HEK293 (cell line): ENCODE data around the gene BLOC1S5.

Experiments
- CTCF ChIA-PET: fragments of 350-600 bp; formaldehyde crosslinking; extraction: SDS; loops from one replicate; lab custom pipeline; 2021; ENCODE audit warnings: antibody characterized with exemption; lab: Yijun Ruan, JAX
- POLR2A ChIA-PET: fragments of 300-600 bp; formaldehyde crosslinking; extraction: SDS; loops from one replicate; lab custom pipeline; 2020; ENCODE audit warnings: antibody characterized with exemption, inconsistent platforms; lab: Yijun Ruan, JAX
- H3K27ac ChIP-seq: fragments of 200-500 bp; sonication (Bioruptor generic); 2 replicates; pipeline ENCODE4 v1.5.1; 2014; ENCODE audit warnings: low read depth, low read length, control low read depth, inconsistent platforms; ENCODE audit errors: extremely low read depth
- H3K36me3 ChIP-seq, 2 experiments: fragments of 200-500 bp in 1 of 2; sonication (Bioruptor generic) in 1 of 2; 1 replicate in 1 of 2; 2 replicates in 1 of 2; pipeline ENCODE4 v1.5.1; 2014 to 2017; ENCODE audit warnings: inconsistent platforms in 2 of 2, low read length in 2 of 2; ENCODE audit not compliant: control insufficient read depth in 2 of 2, insufficient read depth in 1 of 2
- H3K4me1 ChIP-seq: fragments of 200-500 bp; sonication (Bioruptor generic); 2 replicates; pipeline ENCODE4 v1.5.1; 2014; ENCODE audit warnings: mild to moderate bottlenecking, low read length, inconsistent platforms; ENCODE audit not compliant: control insufficient read depth, insufficient read depth
- H3K4me3 ChIP-seq: 2 replicates; pipeline ENCODE4 v1.5.1; 2011; ENCODE audit warnings: low read depth, mild to moderate bottlenecking, control low read depth, low read length, moderate library complexity
- H3K9me3 ChIP-seq: fragments of 200-500 bp; sonication (Bioruptor generic); 2 replicates; pipeline ENCODE4 v1.5.1; 2014; ENCODE audit warnings: low read depth, low read length, inconsistent platforms; ENCODE audit not compliant: control insufficient read depth, insufficient read depth
- MYNN ChIP-seq: fragments of 450-650 bp; formaldehyde crosslinking; IDR thresholded peaks from 2 replicates; pipeline ENCODE4 v1.5.1; 2016; ENCODE audit warnings: missing biosample characterization, missing genetic modification characterization, borderline replicate concordance
- ZNF157 ChIP-seq: fragments of 450-650 bp; formaldehyde crosslinking; IDR thresholded peaks from 2 replicates; pipeline ENCODE4 v1.5.1; 2016; ENCODE audit warnings: missing biosample characterization, missing genetic modification characterization
- ZNF184 ChIP-seq: fragments of 450-650 bp; IDR thresholded peaks from 2 replicates; pipeline ENCODE4 v1.5.1; 2018; ENCODE audit warnings: missing biosample characterization, mild to moderate bottlenecking, missing genetic modification characterization
- ZNF394 ChIP-seq: fragments of 450-650 bp; formaldehyde crosslinking; IDR thresholded peaks from 2 replicates; pipeline ENCODE4 v1.5.1; 2016; ENCODE audit warnings: missing biosample characterization, missing genetic modification characterization, mild to moderate bottlenecking, moderate library complexity, borderline replicate concordance
- ZNF549 ChIP-seq: fragments of 450-650 bp; IDR thresholded peaks from 2 replicates; pipeline ENCODE4 v1.5.1; 2018; ENCODE audit warnings: missing biosample characterization, missing genetic modification characterization, mild to moderate bottlenecking, inconsistent platforms, moderate library complexity
- ZNF585B ChIP-seq: fragments of 450-650 bp; formaldehyde crosslinking; IDR thresholded peaks from 2 replicates; pipeline ENCODE4 v1.5.1; 2016; ENCODE audit warnings: missing biosample characterization, missing genetic modification characterization
- ZNF610 ChIP-seq: fragments of 450-650 bp; formaldehyde crosslinking; IDR thresholded peaks from 2 replicates; pipeline ENCODE4 v1.5.1; 2016; ENCODE audit warnings: missing biosample characterization, missing genetic modification characterization, borderline replicate concordance
- ZNF629 ChIP-seq: fragments of 450-650 bp; formaldehyde crosslinking; IDR thresholded peaks from 2 replicates; pipeline ENCODE4 v1.5.1; 2017; ENCODE audit warnings: missing biosample characterization, missing genetic modification characterization
- ZNF707 ChIP-seq: fragments of 450-650 bp; formaldehyde crosslinking; IDR thresholded peaks from 2 replicates; pipeline ENCODE4 v1.5.1; 2016; ENCODE audit warnings: missing biosample characterization, missing genetic modification characterization
- ZSCAN18 ChIP-seq: fragments of 450-650 bp; formaldehyde crosslinking; IDR thresholded peaks from 2 replicates; pipeline ENCODE4 v1.5.1; 2016; ENCODE audit warnings: missing biosample characterization, missing genetic modification characterization
- ZSCAN5A ChIP-seq: fragments of 450-650 bp; formaldehyde crosslinking; IDR thresholded peaks from 2 replicates; pipeline ENCODE4 v1.5.1; 2016; ENCODE audit warnings: missing biosample characterization, missing genetic modification characterization
- TF ChIP-seq, protein P1 (sequence below): fragments of 450-650 bp; formaldehyde crosslinking; conservative IDR thresholded peaks from 2 replicates; pipeline ENCODE4 v1.5.1; 2016; ENCODE audit warnings: low read depth, missing biosample characterization, missing genetic modification characterization
- TF ChIP-seq, protein P2 (sequence below): fragments of 450-650 bp; formaldehyde crosslinking; IDR thresholded peaks from 2 replicates; pipeline ENCODE4 v1.5.1; 2016; ENCODE audit warnings: missing biosample characterization, missing genetic modification characterization
- TF ChIP-seq, protein P3 (sequence below): fragments of 450-650 bp; formaldehyde crosslinking; IDR thresholded peaks from 2 replicates; pipeline ENCODE4 v1.5.1; 2016; ENCODE audit warnings: missing biosample characterization, missing genetic modification characterization

The BLOC1S5 gene

DNA sequence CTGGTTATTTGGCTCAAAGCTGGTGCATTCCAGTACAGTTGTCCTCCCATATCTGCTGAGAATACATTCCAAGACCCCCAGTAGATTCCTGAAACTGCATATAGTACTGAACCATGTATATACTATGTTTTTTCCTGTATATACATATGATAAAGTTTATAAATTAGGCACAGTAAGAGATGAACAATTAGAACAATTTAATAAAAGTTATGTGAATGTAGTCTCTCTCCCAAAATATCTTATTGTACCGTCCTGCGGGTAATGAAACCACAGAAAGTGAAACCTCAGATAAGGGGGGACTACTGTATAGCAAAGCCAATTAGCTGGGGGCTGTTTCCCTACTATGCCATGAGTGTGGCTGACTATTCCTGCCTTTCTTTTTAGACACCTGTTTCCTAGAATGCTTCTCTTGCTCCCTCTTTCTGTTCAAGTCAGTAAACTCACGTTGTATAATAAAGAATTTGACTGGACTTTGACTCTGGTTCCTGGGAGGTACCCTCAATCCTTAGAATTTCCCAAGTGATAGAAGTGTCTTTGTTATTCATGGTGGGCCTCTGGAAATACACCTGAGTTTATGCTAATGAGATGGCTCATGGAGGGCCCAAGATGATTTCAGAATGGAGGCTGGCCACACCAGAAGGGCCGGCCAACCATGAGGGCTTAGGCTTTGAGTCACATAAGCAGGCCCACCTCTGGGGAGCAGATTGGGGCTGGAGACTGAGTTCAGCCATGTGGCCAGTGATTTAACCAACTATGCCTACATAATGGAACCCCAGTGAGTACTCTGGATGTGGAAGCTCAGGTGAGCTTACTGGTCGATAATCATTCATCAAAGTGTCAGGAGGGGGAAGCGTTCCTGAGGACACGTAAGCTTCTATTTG, 689 bp upstream of the BLOC1S5 start:
- peaks cover 0 to 17% of the 10 kb centered on the region in 2 experiments; a peak in 2 of 3 replicates for H3K36me3 ChIP-seq
- no peak overlapping the region for H3K27ac ChIP-seq
- peaks cover 3% of the 10 kb centered on the region for H3K4me1 ChIP-seq
- H3K9me3 ChIP-seq, result no peaks in the 10 kb centered on the region
- peak overlapping the region; percentile 33 for H3K4me3 ChIP-seq
- CTCF ChIA-PET, result interaction anchor here (0.5 to 1.9 kb wide), 10 partner anchors 9 to 1452 kb away, joined by 3 to 7 read pairs (median 4); no protein-coding TSS in a partner anchor
- TF ChIP-seq MYNN (no peak), ZNF157 (no peak), ZNF184 (tag by site-specific recombination) (0 out of 2 replicates have a peak, but pooled peaks have one; percentile 14), ZNF707 (no peak), ZNF610 (tag by site-specific recombination) (no peak), ZNF549 (tag by site-specific recombination) (no peak)
- TF ChIP-seq, protein P1, sequence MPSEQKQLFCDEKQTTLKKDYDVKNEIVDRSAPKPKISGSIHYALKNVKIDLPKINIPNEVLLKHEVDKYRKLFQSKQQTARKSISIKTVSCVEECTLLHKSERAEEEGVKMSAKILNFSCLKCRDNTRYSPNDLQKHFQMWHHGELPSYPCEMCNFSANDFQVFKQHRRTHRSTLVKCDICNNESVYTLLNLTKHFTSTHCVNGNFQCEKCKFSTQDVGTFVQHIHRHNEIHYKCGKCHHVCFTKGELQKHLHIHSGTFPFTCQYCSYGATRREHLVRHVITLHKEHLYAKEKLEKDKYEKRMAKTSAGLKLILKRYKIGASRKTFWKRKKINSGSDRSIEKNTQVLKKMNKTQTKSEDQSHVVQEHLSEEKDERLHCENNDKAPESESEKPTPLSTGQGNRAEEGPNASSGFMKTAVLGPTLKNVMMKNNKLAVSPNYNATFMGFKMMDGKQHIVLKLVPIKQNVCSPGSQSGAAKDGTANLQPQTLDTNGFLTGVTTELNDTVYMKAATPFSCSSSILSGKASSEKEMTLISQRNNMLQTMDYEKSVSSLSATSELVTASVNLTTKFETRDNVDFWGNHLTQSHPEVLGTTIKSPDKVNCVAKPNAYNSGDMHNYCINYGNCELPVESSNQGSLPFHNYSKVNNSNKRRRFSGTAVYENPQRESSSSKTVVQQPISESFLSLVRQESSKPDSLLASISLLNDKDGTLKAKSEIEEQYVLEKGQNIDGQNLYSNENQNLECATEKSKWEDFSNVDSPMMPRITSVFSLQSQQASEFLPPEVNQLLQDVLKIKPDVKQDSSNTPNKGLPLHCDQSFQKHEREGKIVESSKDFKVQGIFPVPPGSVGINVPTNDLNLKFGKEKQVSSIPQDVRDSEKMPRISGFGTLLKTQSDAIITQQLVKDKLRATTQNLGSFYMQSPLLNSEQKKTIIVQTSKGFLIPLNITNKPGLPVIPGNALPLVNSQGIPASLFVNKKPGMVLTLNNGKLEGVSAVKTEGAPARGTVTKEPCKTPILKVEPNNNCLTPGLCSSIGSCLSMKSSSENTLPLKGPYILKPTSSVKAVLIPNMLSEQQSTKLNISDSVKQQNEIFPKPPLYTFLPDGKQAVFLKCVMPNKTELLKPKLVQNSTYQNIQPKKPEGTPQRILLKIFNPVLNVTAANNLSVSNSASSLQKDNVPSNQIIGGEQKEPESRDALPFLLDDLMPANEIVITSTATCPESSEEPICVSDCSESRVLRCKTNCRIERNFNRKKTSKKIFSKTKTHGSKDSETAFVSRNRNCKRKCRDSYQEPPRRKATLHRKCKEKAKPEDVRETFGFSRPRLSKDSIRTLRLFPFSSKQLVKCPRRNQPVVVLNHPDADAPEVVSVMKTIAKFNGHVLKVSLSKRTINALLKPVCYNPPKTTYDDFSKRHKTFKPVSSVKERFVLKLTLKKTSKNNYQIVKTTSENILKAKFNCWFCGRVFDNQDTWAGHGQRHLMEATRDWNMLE (tag by site-specific recombination), result peak; percentile 69; the same call in 1 of the 2 replicates
- POLR2A ChIA-PET, result interaction anchor here (0.7 to 2.7 kb wide), 8 partner anchors 21 to 675 kb away, joined by 3 to 37 read pairs (median 4); partner anchors contain the start of genes CAGE1, EEF1E1 and RIOK1

- Histone ChIP-seq H3K36me3 (peaks cover 6 to 23% of the 10 kb centered on the region in 2 experiments; a peak in 2 of 3 replicates), H3K4me1 (peaks cover 8% of the 10 kb centered on the region)
- POLR2A ChIA-PET, result no interaction called here
- TF ChIP-seq, protein P2, sequence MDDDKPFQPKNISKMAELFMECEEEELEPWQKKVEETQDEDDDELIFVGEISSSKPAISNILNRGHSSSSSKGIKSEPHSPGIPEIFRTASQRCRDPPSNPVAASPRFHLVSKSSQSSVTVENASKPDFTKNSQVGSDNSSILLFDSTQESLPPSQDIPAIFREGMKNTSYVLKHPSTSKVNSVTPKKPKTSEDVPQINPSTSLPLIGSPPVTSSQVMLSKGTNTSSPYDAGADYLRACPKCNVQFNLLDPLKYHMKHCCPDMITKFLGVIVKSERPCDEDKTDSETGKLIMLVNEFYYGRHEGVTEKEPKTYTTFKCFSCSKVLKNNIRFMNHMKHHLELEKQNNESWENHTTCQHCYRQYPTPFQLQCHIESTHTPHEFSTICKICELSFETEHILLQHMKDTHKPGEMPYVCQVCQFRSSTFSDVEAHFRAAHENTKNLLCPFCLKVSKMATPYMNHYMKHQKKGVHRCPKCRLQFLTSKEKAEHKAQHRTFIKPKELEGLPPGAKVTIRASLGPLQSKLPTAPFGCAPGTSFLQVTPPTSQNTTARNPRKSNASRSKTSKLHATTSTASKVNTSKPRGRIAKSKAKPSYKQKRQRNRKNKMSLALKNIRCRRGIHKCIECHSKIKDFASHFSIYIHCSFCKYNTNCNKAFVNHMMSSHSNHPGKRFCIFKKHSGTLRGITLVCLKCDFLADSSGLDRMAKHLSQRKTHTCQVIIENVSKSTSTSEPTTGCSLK (tag by site-specific recombination), result no peak
- TF ChIP-seq ZNF394 (tag by site-specific recombination) (no peak), ZSCAN18 (tag by site-specific recombination) (no peak), ZNF585B (tag by site-specific recombination) (no peak), ZSCAN5A (no peak), ZNF629 (tag by site-specific recombination) (no peak)
- TF ChIP-seq, protein P3, sequence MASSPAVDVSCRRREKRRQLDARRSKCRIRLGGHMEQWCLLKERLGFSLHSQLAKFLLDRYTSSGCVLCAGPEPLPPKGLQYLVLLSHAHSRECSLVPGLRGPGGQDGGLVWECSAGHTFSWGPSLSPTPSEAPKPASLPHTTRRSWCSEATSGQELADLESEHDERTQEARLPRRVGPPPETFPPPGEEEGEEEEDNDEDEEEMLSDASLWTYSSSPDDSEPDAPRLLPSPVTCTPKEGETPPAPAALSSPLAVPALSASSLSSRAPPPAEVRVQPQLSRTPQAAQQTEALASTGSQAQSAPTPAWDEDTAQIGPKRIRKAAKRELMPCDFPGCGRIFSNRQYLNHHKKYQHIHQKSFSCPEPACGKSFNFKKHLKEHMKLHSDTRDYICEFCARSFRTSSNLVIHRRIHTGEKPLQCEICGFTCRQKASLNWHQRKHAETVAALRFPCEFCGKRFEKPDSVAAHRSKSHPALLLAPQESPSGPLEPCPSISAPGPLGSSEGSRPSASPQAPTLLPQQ, result no peak
- TF ChIP-seq, all 188 proteins: peak for 0
- no peaks in the 10 kb centered on the region for H3K9me3 ChIP-seq
- no peak overlapping the region for H3K27ac ChIP-seq
- H3K4me3 ChIP-seq, result no peak overlapping the region
- CTCF ChIA-PET, result no interaction called here
These were observed 2.5 kb downstream of the BLOC1S5 start for GRCh38 chr6:8061736-8062135.
